Smooth muscle cell (in vitro differentiated cells): Measurements from ENCODE around the gene MARCOL. TPM values are rescaled to one million over a fixed set of nuclear protein-coding genes. Genes with fewer than 3 reads are reported as not detected.

Source experiments
- DNase-seq: peaks from one replicate; lab custom pipeline; 2025; ENCODE audit not compliant: unreplicated experiment; lab: John Stamatoyannopoulos, UW
- H2AFZ ChIP-seq: fragments of 200-600 bp; sonication (generic); 2 replicates; pipeline ENCODE4 v1.6.0; 2016; ENCODE audit warnings: antibody characterized with exemption, low read depth, mild to moderate bottlenecking
- H3F3A ChIP-seq: fragments of 200-600 bp; sonication (generic); 2 replicates; pipeline ENCODE4 v1.6.0; 2017; ENCODE audit warnings: antibody characterized with exemption, low read depth
- H3K27ac ChIP-seq: fragments of 200-600 bp; sonication (generic); 2 replicates; pipeline ENCODE4 v1.5.1; 2016; ENCODE audit warnings: low read depth, mild to moderate bottlenecking
- H3K27me3 ChIP-seq: fragments of 200-600 bp; sonication (generic); 2 replicates; pipeline ENCODE4 v1.6.1; 2016; ENCODE audit warnings: low read depth, mild to moderate bottlenecking
- H3K36me3 ChIP-seq: fragments of 200-600 bp; sonication (generic); 2 replicates; pipeline ENCODE4 v1.5.1; 2016; ENCODE audit warnings: low read depth
- H3K4me1 ChIP-seq: fragments of 200-600 bp; sonication (generic); 2 replicates; pipeline ENCODE4 v1.5.1; 2016; ENCODE audit warnings: low read depth
- H3K4me2 ChIP-seq: fragments of 200-600 bp; sonication (generic); 2 replicates; pipeline ENCODE4 v1.6.0; 2016; ENCODE audit warnings: mild to moderate bottlenecking
- H3K4me3 ChIP-seq: fragments of 200-600 bp; sonication (generic); 2 replicates; pipeline ENCODE4 v1.5.1; 2016; ENCODE audit warnings: mild to moderate bottlenecking
- H3K79me2 ChIP-seq: fragments of 200-600 bp; sonication (generic); 2 replicates; pipeline ENCODE4 v1.6.0; 2016; ENCODE audit warnings: low read depth, mild to moderate bottlenecking
- H3K9ac ChIP-seq: fragments of 200-600 bp; sonication (generic); 2 replicates; pipeline ENCODE4 v1.6.0; 2016; ENCODE audit warnings: low read depth
- H3K9me3 ChIP-seq: fragments of 200-600 bp; sonication (generic); replicated peaks from 2 replicates; pipeline ENCODE4 v1.5.1; 2016; ENCODE audit warnings: low read depth
- H4K20me1 ChIP-seq: fragments of 200-600 bp; sonication (generic); 2 replicates; pipeline ENCODE4 v1.6.0; 2016; ENCODE audit warnings: low read depth
- WGBS: methylation state at CpG from one replicate; pipeline ENCODE4 v1.1.7; 2016; ENCODE audit warnings: low lambda C conversion rate; 5-methylcytosine and 5-hydroxymethylcytosine counted together
- polyA plus RNA-seq: library from polyadenylated mRNA; unstranded; fragments of >200 nt; fragmentation: Nextera tagmentation; extraction: Ambion mirVana; gene quantifications from 2 replicates; pipeline ENCODE4 v1.2.1, GENCODE V29; 2016
- total RNA-seq: library from RNA; depleted of rRNA; stranded (reverse); fragments of >200 nt; gene quantifications from 2 replicates; pipeline ENCODE4 v1.2.3, GENCODE V29; 2014
- TF ChIP-seq, protein P1 (sequence below): fragments of 200-600 bp; sonication (generic); IDR thresholded peaks from 2 replicates; pipeline ENCODE4 v1.5.1; 2017; ENCODE audit warnings: borderline replicate concordance, mild to moderate bottlenecking, antibody characterized with exemption; ENCODE audit not compliant: insufficient read depth, poor library complexity, severe bottlenecking

The MARCOL gene
- total and polyA plus RNA-seq, 2 experiments from 2014 or later = 1.2 TPM; not detected in 1

DNA sequence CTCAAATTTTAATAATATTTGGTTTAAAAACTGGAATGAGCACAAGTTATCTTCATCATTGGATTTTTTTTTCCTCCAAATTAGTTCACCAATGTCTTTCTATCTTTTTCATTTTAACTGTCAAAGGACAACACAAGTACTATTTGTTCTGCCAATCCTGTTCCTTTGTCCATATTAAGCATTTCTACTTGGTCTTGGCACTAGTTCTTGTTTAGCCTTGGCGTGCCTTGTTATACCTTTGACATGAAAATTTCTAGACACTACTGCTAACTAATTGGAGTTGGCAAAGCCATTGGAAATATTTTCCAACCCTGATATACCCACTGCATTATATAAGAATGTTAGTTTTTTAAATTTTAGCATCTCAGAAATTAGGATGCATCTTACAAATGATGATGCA is 31.7 kb upstream of the MARCOL start:
- H4K20me1 ChIP-seq = no peaks in the 10 kb centered on the region
- WGBS = 95% methylated on average over 1 of the region's 1 CpG
- H3K27ac ChIP-seq = no peak overlapping the region
- no peak overlapping the region for H3K4me2 ChIP-seq
- no peaks in the 10 kb centered on the region for H3K79me2 ChIP-seq
- H3K9ac ChIP-seq = no peak overlapping the region
- no peak overlapping the region for H3K4me3 ChIP-seq
- no peaks in the 10 kb centered on the region for H3K36me3 ChIP-seq
- no peak for DNase-seq
- no peaks in the 10 kb centered on the region for H3K9me3 ChIP-seq
- H2AFZ ChIP-seq = no peak overlapping the region
- TF ChIP-seq, protein P1, sequence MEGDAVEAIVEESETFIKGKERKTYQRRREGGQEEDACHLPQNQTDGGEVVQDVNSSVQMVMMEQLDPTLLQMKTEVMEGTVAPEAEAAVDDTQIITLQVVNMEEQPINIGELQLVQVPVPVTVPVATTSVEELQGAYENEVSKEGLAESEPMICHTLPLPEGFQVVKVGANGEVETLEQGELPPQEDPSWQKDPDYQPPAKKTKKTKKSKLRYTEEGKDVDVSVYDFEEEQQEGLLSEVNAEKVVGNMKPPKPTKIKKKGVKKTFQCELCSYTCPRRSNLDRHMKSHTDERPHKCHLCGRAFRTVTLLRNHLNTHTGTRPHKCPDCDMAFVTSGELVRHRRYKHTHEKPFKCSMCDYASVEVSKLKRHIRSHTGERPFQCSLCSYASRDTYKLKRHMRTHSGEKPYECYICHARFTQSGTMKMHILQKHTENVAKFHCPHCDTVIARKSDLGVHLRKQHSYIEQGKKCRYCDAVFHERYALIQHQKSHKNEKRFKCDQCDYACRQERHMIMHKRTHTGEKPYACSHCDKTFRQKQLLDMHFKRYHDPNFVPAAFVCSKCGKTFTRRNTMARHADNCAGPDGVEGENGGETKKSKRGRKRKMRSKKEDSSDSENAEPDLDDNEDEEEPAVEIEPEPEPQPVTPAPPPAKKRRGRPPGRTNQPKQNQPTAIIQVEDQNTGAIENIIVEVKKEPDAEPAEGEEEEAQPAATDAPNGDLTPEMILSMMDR = no peak
- no peaks in the 10 kb centered on the region for H3F3A ChIP-seq
- no peaks in the 10 kb centered on the region for H3K27me3 ChIP-seq
- H3K4me1 ChIP-seq = no peaks in the 10 kb centered on the region

DNA sequence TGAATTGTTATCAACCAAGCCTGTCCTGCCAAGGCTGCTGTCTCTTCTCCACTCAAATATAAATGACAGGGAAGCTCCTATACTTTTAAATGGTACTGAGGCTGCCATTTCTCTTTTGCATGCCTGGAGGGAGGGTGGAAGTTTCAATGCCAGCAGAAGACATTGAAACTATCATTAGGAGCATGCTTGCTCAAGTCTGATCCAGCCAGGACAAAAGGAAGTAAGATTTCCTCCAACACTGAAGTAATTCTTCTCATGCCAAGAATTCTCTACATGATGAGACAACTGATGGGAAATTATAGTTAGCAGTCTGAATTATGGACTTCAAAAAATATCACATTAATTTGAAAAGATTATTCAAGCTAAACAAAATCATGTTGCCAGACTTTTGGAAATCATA is 30.1 kb upstream of the MARCOL start:
- no peak for DNase-seq
- H3K27ac ChIP-seq = no peak overlapping the region
- no peaks in the 10 kb centered on the region for H3F3A ChIP-seq
- no peak overlapping the region for H3K9ac ChIP-seq
- H3K79me2 ChIP-seq = no peaks in the 10 kb centered on the region
- no peaks in the 10 kb centered on the region for H3K27me3 ChIP-seq
- TF ChIP-seq, protein P1 = no peak
- no peak overlapping the region for H3K4me2 ChIP-seq
- H4K20me1 ChIP-seq = no peaks in the 10 kb centered on the region
- H3K9me3 ChIP-seq = no peaks in the 10 kb centered on the region
- no peak overlapping the region for H3K4me3 ChIP-seq
- H3K4me1 ChIP-seq = no peaks in the 10 kb centered on the region
- no peaks in the 10 kb centered on the region for H3K36me3 ChIP-seq
- no peak overlapping the region for H2AFZ ChIP-seq

DNA sequence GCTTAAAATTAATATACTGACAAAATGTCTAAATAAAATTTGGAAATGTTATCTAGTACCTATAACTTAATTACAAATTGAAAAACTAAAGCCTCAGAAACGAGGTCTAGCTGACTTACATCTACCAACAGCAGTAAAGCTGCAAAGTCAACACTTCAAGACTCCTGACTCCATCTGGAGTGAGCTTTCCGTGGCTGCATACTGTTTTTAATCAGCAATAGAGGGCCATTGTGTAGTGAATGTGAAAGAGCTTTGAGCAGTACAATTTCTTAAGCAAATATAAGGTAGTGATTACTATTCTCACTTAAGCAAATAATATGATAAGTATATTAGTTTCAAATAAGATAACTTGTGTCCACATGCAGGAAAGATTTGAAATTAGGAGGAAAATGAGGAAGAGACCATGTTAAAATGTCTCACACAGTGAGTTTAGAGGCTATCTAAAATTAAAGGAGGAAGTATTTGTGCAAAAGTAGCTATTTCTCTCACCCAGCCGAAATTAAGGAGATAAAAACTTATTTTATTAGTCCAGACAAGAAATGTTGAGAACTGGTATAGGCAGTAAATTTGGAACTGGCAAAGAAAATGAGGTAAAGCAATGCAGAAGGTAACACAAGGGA is 29.1 kb upstream of the MARCOL start:
- Histone ChIP-seq H3F3A (no peaks in the 10 kb centered on the region), H3K9ac (no peak overlapping the region), H2AFZ (no peak overlapping the region), H3K9me3 (no peaks in the 10 kb centered on the region), H3K36me3 (no peaks in the 10 kb centered on the region), H3K79me2 (no peaks in the 10 kb centered on the region), H4K20me1 (no peaks in the 10 kb centered on the region), H3K27ac (no peak overlapping the region), H3K4me2 (no peak overlapping the region), H3K4me1 (no peaks in the 10 kb centered on the region), H3K27me3 (no peaks in the 10 kb centered on the region), H3K4me3 (no peak overlapping the region)
- DNase-seq = no peak
- 63% methylated on average over 3 of the region's 3 CpGs for WGBS
- TF ChIP-seq, protein P1 = no peak

GRCh38 chr5:148214665-148215185 is 23.6 kb upstream of the MARCOL start:
- TF ChIP-seq, protein P1 = no peak
- H3K9me3 ChIP-seq = no peaks in the 10 kb centered on the region
- H3K4me3 ChIP-seq = no peak overlapping the region
- DNase-seq = no peak
- no peaks in the 10 kb centered on the region for H3K79me2 ChIP-seq
- H3K9ac ChIP-seq = no peak overlapping the region
- no peak overlapping the region for H3K4me2 ChIP-seq
- no peak overlapping the region for H3K27ac ChIP-seq
- no peaks in the 10 kb centered on the region for H3K27me3 ChIP-seq
- H3F3A ChIP-seq = no peaks in the 10 kb centered on the region
- no peaks in the 10 kb centered on the region for H3K4me1 ChIP-seq
- no peak overlapping the region for H2AFZ ChIP-seq
- H4K20me1 ChIP-seq = no peaks in the 10 kb centered on the region
- H3K36me3 ChIP-seq = no peaks in the 10 kb centered on the region
- 83% methylated on average over 1 of the region's 1 CpG for WGBS
